Measurements from ENCODE around the gene TMEM201.

Gene TMEM201

DNA sequence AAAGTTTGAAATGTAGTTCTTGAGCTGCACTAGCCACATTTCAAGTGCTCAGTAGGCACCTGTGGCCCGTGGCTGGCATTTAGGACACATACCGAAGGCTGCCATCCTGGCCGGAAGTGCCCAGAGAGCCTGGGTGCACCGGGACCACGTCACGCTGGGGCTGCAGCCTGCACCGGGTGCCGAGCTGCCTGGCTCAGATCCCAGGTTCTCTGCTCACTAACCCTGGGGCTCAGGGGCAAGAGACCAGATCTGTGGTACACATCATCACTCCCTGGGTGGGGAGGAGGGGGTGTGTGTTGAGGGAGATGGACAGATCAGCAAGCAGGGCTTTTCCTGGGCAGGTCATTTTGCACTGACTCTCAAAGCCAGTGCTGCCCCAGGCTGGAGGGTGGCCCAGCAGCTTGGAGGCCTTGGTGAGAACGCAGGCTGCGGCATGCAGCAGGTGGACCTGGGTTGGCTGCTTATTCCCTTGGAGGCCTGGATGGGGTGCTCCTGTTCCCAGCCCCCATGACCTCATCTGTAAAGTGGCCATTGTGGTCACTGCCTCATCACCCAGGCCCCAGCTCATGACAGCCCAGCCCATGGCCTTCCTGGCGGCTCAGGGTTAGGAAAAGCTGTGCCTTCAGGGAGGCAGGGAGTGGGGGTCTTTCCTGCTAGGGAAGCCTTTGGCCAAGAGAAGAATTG, 23.6 kb downstream of the TMEM201 start:
- TF ChIP-seq EZH2phosphoT487 (IDR thresholded peaks at IDR 0.05; ENCODE audit: borderline replicate concordance, low read length), result no peak
- TF ChIP-seq, protein P1, sequence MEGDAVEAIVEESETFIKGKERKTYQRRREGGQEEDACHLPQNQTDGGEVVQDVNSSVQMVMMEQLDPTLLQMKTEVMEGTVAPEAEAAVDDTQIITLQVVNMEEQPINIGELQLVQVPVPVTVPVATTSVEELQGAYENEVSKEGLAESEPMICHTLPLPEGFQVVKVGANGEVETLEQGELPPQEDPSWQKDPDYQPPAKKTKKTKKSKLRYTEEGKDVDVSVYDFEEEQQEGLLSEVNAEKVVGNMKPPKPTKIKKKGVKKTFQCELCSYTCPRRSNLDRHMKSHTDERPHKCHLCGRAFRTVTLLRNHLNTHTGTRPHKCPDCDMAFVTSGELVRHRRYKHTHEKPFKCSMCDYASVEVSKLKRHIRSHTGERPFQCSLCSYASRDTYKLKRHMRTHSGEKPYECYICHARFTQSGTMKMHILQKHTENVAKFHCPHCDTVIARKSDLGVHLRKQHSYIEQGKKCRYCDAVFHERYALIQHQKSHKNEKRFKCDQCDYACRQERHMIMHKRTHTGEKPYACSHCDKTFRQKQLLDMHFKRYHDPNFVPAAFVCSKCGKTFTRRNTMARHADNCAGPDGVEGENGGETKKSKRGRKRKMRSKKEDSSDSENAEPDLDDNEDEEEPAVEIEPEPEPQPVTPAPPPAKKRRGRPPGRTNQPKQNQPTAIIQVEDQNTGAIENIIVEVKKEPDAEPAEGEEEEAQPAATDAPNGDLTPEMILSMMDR (IDR thresholded peaks at IDR 0.05; ENCODE audit: low read depth, low read length, poor library complexity, severe bottlenecking), result no peak
- no peaks in the 10 kb centered on the region for H3K79me2 ChIP-seq (ENCODE audit: control insufficient read depth, low read length)
- H3F3A ChIP-seq (ENCODE audit: control insufficient read depth, insufficient read depth), result no peaks in the 10 kb centered on the region
- no peaks in the 10 kb centered on the region for H3K4me1 ChIP-seq (ENCODE audit: control insufficient read depth, low read length)
- H4K20me1 ChIP-seq (ENCODE audit: control insufficient read depth, insufficient read depth, low read depth, low read length), result no peaks in the 10 kb centered on the region
- no peaks in the 10 kb centered on the region for H3K9me3 ChIP-seq (ENCODE audit: control insufficient read depth, insufficient read depth, low read length)
- H3K9me2 ChIP-seq (replicated peaks; ENCODE audit: control insufficient read depth, low read length), result no peaks in the 10 kb centered on the region
- peaks cover 25% of the 10 kb centered on the region for H3K36me3 ChIP-seq (ENCODE audit: control insufficient read depth, low read length)
- H3K27me3 ChIP-seq (ENCODE audit: control insufficient read depth, low read length), result no peaks in the 10 kb centered on the region
- no peak overlapping the region for H3K27ac ChIP-seq (ENCODE audit: low read depth, low read length)
- no peak overlapping the region for H3K4me3 ChIP-seq (ENCODE audit: low read length)
- no peak overlapping the region for H3K4me2 ChIP-seq (ENCODE audit: low read length)

DNA sequence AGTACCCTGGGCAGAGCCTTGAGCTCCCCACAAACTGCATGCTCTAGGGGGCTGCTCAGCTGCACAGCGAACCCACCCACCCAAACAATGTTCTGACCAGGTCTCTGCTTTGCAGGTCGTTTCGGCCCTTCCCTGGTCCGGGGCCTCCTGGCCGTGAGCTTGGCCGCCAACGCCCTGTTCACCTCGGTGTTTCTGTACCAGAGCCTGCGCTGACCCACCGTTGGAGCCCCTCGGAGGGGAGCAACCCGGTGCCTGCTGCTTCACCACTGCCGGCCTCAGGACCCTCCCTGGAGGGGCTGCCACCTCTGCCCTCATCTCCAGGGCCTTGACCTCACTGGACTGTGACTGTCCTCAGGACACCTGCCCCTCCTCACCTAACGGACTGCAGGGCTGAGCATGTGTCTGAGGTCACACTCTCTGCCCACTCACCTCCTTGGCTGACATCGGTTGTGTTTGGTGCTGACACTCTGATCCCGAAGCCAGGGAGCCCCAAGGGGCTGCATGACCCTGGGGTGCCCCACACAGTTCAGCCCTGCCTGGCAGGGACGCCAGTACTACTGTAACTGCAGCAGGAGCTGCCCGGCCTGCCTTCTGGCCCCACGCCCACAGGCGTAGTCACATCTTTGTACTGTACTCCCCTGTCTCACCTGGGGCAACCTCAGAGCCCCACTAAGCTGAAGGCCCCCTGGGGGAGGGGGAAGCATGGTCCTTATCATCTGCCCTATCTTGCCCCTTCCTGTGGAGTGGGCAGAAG, 24.3 kb downstream of the TMEM201 start:
- Histone ChIP-seq H3K27ac (ENCODE audit: low read depth, low read length) (no peak overlapping the region), H3K79me2 (ENCODE audit: control insufficient read depth, low read length) (no peaks in the 10 kb centered on the region), H3K9me2 (replicated peaks; ENCODE audit: control insufficient read depth, low read length) (no peaks in the 10 kb centered on the region), H4K20me1 (ENCODE audit: control insufficient read depth, insufficient read depth, low read depth, low read length) (no peaks in the 10 kb centered on the region), H3K9me3 (ENCODE audit: control insufficient read depth, insufficient read depth, low read length) (no peaks in the 10 kb centered on the region), H3K36me3 (ENCODE audit: control insufficient read depth, low read length) (peaks cover 25% of the 10 kb centered on the region), H3K4me1 (ENCODE audit: control insufficient read depth, low read length) (no peaks in the 10 kb centered on the region), H3K4me2 (ENCODE audit: low read length) (no peak overlapping the region), H3F3A (ENCODE audit: control insufficient read depth, insufficient read depth) (no peaks in the 10 kb centered on the region), H3K4me3 (ENCODE audit: low read length) (no peak overlapping the region), H3K27me3 (ENCODE audit: control insufficient read depth, low read length) (no peaks in the 10 kb centered on the region)
- TF ChIP-seq EZH2phosphoT487 (IDR thresholded peaks at IDR 0.05; ENCODE audit: borderline replicate concordance, low read length), result no peak
- TF ChIP-seq, protein P1 (IDR thresholded peaks at IDR 0.05; ENCODE audit: low read depth, low read length, poor library complexity, severe bottlenecking), result no peak

DNA sequence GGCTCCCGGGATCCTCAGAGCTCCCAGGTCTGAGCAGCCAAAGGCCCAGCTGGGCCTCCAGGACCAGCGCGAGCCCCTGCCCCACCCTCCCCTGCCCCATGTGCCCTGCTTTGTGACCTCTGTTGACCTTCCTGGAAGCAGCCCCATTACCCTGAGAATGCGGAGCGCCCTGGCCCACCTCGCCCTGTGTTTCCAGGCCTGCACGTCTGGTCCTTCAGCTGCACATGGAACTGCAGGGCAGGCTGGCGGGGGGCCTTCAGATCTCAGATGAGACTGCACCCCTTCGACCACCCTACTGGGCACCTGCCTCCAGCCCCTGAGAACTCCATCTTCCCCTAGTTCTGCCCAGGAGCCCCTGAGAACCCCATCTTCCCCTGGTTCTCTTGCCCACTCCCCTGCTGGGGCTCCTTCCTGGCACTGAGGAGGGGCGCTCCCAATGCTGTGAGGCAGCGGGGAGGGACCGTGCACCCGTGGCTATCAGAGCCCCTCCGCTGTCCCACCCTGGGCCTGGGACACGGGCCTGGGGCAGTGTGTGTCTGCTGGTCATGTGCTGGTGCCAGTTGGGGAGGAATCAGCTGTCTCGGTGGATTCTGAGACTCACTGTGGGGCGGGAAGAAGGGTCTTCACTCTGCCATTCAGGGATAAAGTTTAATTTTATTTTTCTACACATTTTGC, 25.1 kb downstream of the TMEM201 start:
- Histone ChIP-seq H3K4me1 (ENCODE audit: control insufficient read depth, low read length) (no peaks in the 10 kb centered on the region), H3K9me3 (ENCODE audit: control insufficient read depth, insufficient read depth, low read length) (no peaks in the 10 kb centered on the region), H3K36me3 (ENCODE audit: control insufficient read depth, low read length) (peaks cover 22% of the 10 kb centered on the region), H3K27ac (ENCODE audit: low read depth, low read length) (no peak overlapping the region), H3K79me2 (ENCODE audit: control insufficient read depth, low read length) (no peaks in the 10 kb centered on the region), H3K27me3 (ENCODE audit: control insufficient read depth, low read length) (no peaks in the 10 kb centered on the region), H4K20me1 (ENCODE audit: control insufficient read depth, insufficient read depth, low read depth, low read length) (no peaks in the 10 kb centered on the region), H3K4me3 (ENCODE audit: low read length) (no peak overlapping the region), H3F3A (ENCODE audit: control insufficient read depth, insufficient read depth) (no peaks in the 10 kb centered on the region), H3K9me2 (replicated peaks; ENCODE audit: control insufficient read depth, low read length) (no peaks in the 10 kb centered on the region), H3K4me2 (ENCODE audit: low read length) (no peak overlapping the region)
- TF ChIP-seq, protein P1 (IDR thresholded peaks at IDR 0.05; ENCODE audit: low read depth, low read length, poor library complexity, severe bottlenecking), result no peak
- TF ChIP-seq EZH2phosphoT487 (IDR thresholded peaks at IDR 0.05; ENCODE audit: borderline replicate concordance, low read length), result no peak

Data from DOHH2 (cell line).